GM23248 (cell line): ENCODE data around the gene ZDHHC14. TPM values are rescaled to one million over a fixed set of nuclear protein-coding genes. Genes with fewer than 3 reads are reported as not detected.
A peak's percentile ranks its signal among the peaks of the same experiment; 100 is the strongest.
"Not testable (repeated sequence)": the region's sequence is repeated elsewhere in the genome, so short reads cannot be mapped to it uniquely, and the experiment has no call there.

ENCODE experiments used
- DNase-seq: peaks from one replicate; pipeline ENCODE4 v3.0.0-alpha.2; 2015
- H2AFZ ChIP-seq: fragments of 200-600 bp; sonication (generic); 2 replicates; pipeline ENCODE4 v1.6.1; 2016; ENCODE audit warnings: antibody characterized with exemption
- H3F3A ChIP-seq: fragments of 200-600 bp; sonication (generic); 2 replicates; pipeline ENCODE4 v1.6.1; 2016; ENCODE audit warnings: mild to moderate bottlenecking, antibody characterized with exemption, mixed run types; ENCODE audit not compliant: insufficient read depth
- H3K27ac ChIP-seq: fragments of 200-600 bp; sonication (generic); 2 replicates; pipeline ENCODE4 v1.5.1; 2016; ENCODE audit warnings: mild to moderate bottlenecking
- H3K27me3 ChIP-seq: fragments of 200-600 bp; sonication (generic); replicated peaks from 2 replicates; pipeline ENCODE4 v1.6.1; 2016; ENCODE audit warnings: mild to moderate bottlenecking; ENCODE audit not compliant: insufficient read depth
- H3K36me3 ChIP-seq: fragments of 200-600 bp; sonication (generic); 2 replicates; pipeline ENCODE4 v1.6.1; 2016; ENCODE audit warnings: low read depth, mild to moderate bottlenecking
- H3K4me1 ChIP-seq: fragments of 200-600 bp; sonication (generic); 2 replicates; pipeline ENCODE4 v1.6.1; 2016; ENCODE audit warnings: mild to moderate bottlenecking; ENCODE audit not compliant: insufficient read depth
- H3K4me2 ChIP-seq: fragments of 200-600 bp; sonication (generic); one replicate; pipeline ENCODE4 v1.6.1; 2016; ENCODE audit warnings: mild to moderate bottlenecking; ENCODE audit not compliant: unreplicated experiment
- H3K4me3 ChIP-seq: fragments of 200-600 bp; sonication (generic); 2 replicates; pipeline ENCODE4 v1.5.1; 2016; ENCODE audit warnings: mild to moderate bottlenecking
- H3K79me2 ChIP-seq: fragments of 200-600 bp; sonication (generic); 2 replicates; pipeline ENCODE4 v1.6.1; 2016; ENCODE audit warnings: mild to moderate bottlenecking; ENCODE audit not compliant: insufficient read depth
- H3K9ac ChIP-seq: fragments of 200-600 bp; sonication (generic); 2 replicates; pipeline ENCODE4 v1.6.1; 2016; ENCODE audit warnings: mild to moderate bottlenecking
- H3K9me2 ChIP-seq: fragments of 200-600 bp; sonication (generic); 2 replicates; pipeline ENCODE4 v1.6.1; 2016; ENCODE audit warnings: mixed run types, mild to moderate bottlenecking, moderate library complexity; ENCODE audit not compliant: insufficient read depth
- H3K9me3 ChIP-seq: fragments of 200-600 bp; sonication (generic); one replicate; pipeline ENCODE4 v1.6.1; 2017; ENCODE audit warnings: low read depth
- H4K20me1 ChIP-seq: fragments of 200-600 bp; sonication (generic); 2 replicates; pipeline ENCODE4 v1.6.0; 2016; ENCODE audit not compliant: insufficient read depth
- EZH2 ChIP-seq: fragments of 200-600 bp; sonication (generic); IDR thresholded peaks from 2 replicates; pipeline ENCODE4 v1.6.1; 2018; ENCODE audit warnings: antibody characterized with exemption, mild to moderate bottlenecking; ENCODE audit not compliant: insufficient read depth, poor library complexity, severe bottlenecking
- EZH2phosphoT487 ChIP-seq: fragments of 200-600 bp; sonication (generic); IDR thresholded peaks from 2 replicates; pipeline ENCODE4 v1.6.1; 2018; ENCODE audit warnings: antibody characterized with exemption, moderate library complexity, mild to moderate bottlenecking, low read depth; ENCODE audit not compliant: insufficient read depth
- WGBS, 2 experiments: methylation state at CpG; one replicate each; pipeline ENCODE4 v1.1.6; 2015 to 2017; ENCODE audit warnings: low lambda C conversion rate in 2 of 2, low coverage in 1 of 2; ENCODE audit errors: missing lambda C conversion rate in 2 of 2; 5-methylcytosine and 5-hydroxymethylcytosine counted together
- in situ Hi-C: fragments of 300-500 bp; cut with MboI; formaldehyde crosslinking; loops from 2 replicates; pipeline ENCODE4 v1.15.0; 2020
- polyA plus RNA-seq: library from polyadenylated mRNA; unstranded; fragments of >200 nt; fragmentation: Nextera tagmentation; extraction: Ambion mirVana; gene quantifications from 2 replicates; pipeline ENCODE4 v1.2.1, GENCODE V29; 2016
- total RNA-seq: library from RNA; depleted of rRNA; stranded (reverse); fragments of >200 nt; shearing (Covaris generic); gene quantifications from 2 replicates; pipeline ENCODE4 v1.2.3, GENCODE V29; 2014

ZDHHC14 gene
- total and polyA plus RNA-seq, 2 experiments from 2014 or later: 1.4 to 4.5 TPM

DNA sequence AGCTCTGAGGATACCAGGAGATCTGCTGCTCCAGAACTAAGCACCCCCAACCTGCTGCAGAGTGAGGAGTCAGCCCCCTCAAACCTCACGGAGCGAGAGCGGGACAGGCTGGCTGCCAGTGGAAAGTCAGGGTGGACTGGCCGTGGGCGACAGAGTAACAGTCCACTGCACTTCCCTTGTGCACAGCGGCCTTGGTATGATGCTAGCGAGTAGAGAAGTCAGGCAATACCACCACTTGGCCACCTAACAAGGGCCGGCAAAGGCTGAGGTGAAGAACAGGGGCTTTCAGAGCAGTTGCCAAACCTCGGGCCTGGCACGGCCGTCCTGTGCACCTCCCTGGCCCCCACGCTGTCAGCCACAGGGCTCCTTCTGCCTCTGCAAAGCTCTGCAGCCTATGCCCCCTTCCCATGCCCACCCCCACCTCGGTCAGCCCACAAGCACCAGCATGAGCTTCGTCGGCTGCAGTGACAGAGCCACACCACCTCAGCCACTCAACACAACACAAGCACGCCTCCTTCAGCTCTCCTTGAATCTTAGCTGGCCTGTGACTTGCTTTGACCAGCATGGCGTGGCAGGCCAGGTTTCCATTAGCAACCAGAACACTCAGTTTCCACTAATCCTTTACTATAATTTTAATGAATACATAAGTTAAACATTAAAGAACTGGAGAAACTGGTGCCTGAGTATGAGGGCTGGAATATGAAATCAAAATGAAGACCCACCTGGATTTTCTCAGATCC lies 314.5 kb downstream of the ZDHHC14 start:
- 81 to 82% methylated on average over 17 of the region's 17 CpGs for WGBS, 2 experiments

DNA sequence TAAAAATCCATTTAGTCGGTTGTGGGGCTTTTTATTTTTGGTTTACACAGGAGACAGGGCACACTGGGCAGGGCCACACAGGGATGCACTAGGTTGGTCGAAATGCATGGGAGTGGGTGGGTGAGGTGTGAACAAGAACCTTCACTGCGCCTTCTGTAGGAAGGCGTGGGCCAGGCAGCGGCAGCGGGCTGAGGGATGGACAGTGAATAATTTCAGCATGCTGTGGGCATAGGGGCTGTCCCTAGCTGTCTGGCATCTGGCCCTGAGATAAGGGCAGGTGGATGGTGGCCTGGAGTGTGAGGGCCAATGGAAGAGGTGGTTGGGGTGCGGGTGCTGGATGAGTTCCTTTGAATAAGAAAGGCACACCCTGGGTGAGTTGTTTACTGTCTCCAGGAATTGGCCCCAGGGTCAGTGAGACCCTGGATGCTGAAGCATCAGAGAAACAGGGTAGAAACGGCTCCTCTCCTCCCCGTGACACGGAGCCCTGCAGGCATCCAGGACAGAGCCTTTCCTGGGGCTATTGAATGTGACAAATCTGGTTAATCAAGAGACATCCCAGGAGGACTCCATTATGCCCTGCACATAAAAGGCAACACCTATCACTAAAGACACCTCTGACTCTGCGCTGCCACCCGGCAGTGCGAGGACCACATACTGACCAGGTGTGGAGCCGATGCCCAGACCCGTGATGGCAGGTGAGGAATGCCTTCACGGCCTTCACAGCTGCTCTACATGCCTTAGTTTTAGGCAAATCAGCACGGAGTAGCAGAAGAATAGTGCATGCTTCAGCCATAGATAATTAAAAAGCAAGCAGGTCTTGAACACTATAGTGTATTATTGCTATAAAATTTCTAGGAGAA lies 319.0 kb downstream of the ZDHHC14 start:
- no peak overlapping the region for H3K4me3 ChIP-seq
- in situ Hi-C loops: no loop called here
- no peaks in the 10 kb centered on the region for H4K20me1 ChIP-seq
- no peak overlapping the region for H3K9ac ChIP-seq
- no peaks in the 10 kb centered on the region for H3K79me2 ChIP-seq
- H2AFZ ChIP-seq: no peak overlapping the region
- H3K27ac ChIP-seq: no peak overlapping the region
- no peaks in the 10 kb centered on the region; the same call in 1 of the 2 replicates for H3K27me3 ChIP-seq
- no peak for TF ChIP-seq EZH2
- TF ChIP-seq EZH2phosphoT487: no peak
- H3F3A ChIP-seq: no peaks in the 10 kb centered on the region
- DNase-seq: no peak
- H3K9me3 ChIP-seq: no peaks in the 10 kb centered on the region
- H3K4me2 ChIP-seq: no peak overlapping the region
- H3K4me1 ChIP-seq: no peaks in the 10 kb centered on the region
- no peaks in the 10 kb centered on the region for H3K36me3 ChIP-seq
- H3K9me2 ChIP-seq: no peaks in the 10 kb centered on the region
- WGBS, 2 experiments: 59 to 66% methylated on average over 17 of the region's 17 CpGs

More for the DNA sequence above, 314.5 kb downstream of the ZDHHC14 start:
- H2AFZ ChIP-seq: no peak overlapping the region
- H3K4me3 ChIP-seq: no peak overlapping the region
- TF ChIP-seq EZH2phosphoT487: no peak
- TF ChIP-seq EZH2: no peak
- no peaks in the 10 kb centered on the region for H3K9me2 ChIP-seq
- no peaks in the 10 kb centered on the region for H4K20me1 ChIP-seq
- no peak overlapping the region for H3K4me2 ChIP-seq
- no peaks in the 10 kb centered on the region for H3K9me3 ChIP-seq
- peaks cover 16% of the 10 kb centered on the region for H3K27me3 ChIP-seq
- H3K9ac ChIP-seq: no peak overlapping the region
- no peaks in the 10 kb centered on the region for H3F3A ChIP-seq
- H3K4me1 ChIP-seq: no peaks in the 10 kb centered on the region
- no peak for DNase-seq
- no peak overlapping the region for H3K27ac ChIP-seq
- H3K79me2 ChIP-seq: no peaks in the 10 kb centered on the region
- H3K36me3 ChIP-seq: no peaks in the 10 kb centered on the region
- in situ Hi-C loops: no loop called here

DNA sequence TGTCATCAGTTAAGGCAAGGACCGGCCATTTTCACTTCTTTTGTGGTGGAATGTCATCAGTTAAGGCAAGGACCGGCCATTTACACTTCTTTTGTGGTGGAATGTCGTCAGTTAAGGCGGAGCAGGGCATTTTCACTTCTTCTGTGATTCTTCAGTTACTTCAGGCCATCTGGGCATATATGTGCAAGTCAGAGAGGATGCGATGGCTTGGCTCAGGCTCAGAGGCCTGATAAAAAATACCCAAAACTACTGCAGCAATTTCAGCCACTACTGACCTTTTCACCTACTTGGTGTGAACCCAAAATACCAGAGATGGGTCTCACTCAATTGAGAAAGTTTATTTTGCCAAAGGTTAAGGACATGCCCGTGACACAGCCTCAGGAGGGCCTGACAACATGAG lies 325.4 kb downstream of the ZDHHC14 start:
- H3K79me2 ChIP-seq, H3K36me3 ChIP-seq, H3K27me3 ChIP-seq, H3F3A ChIP-seq, H2AFZ ChIP-seq, H3K9me2 ChIP-seq, DNase-seq, H3K4me3 ChIP-seq, H3K9me3 ChIP-seq, H3K4me1 ChIP-seq, H3K27ac ChIP-seq, H3K9ac ChIP-seq, H3K4me2 ChIP-seq, in situ Hi-C loops, H4K20me1 ChIP-seq: not testable (repeated sequence)
- WGBS, 2 experiments: 77 to 81% methylated on average over 6 of the region's 6 CpGs

DNA sequence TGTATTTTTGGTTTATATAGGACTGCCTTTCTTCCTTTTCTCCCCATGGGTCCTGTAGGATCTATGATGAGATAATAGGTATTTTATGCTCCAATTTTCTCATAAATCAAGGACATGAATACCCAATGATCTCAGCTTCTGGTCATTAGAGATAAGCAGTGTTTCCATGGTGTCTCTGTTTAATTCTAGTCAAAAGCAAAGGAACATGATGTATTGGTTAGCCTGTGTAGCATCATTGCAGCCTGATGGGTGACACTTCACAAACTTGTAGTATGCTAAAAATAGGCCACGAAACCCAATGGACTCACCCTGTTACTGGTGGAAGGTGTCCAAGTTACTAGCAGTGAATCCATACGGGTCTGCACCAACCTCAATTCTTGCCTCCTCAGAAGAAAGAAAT lies 325.9 kb downstream of the ZDHHC14 start:
- Histone ChIP-seq H3K9me2 (no peaks in the 10 kb centered on the region), H3K9me3 (no peaks in the 10 kb centered on the region), H3K27me3 (no peaks in the 10 kb centered on the region), H3K4me3 (no peak overlapping the region), H3K4me1 (no peaks in the 10 kb centered on the region), H3K79me2 (no peaks in the 10 kb centered on the region), H3K36me3 (no peaks in the 10 kb centered on the region), H2AFZ (no peak overlapping the region), H3F3A (no peaks in the 10 kb centered on the region), H4K20me1 (no peaks in the 10 kb centered on the region), H3K4me2 (no peak overlapping the region), H3K27ac (no peak overlapping the region), H3K9ac (no peak overlapping the region)
- in situ Hi-C loops: no loop called here
- WGBS, 2 experiments: 52% methylated on average over 2 of the region's 2 CpGs
- no peak for TF ChIP-seq EZH2phosphoT487
- TF ChIP-seq EZH2: no peak
- peak; percentile 23 for DNase-seq
